ENCODE results near the gene USP48.

GRCh38 chr1:21752186-21752585, 30.8 kb downstream of the USP48 start:
- no peak for TF ChIP-seq EP300 (IDR thresholded peaks at IDR 0.05; ENCODE audit: borderline replicate concordance)
- TF ChIP-seq, protein P1, sequence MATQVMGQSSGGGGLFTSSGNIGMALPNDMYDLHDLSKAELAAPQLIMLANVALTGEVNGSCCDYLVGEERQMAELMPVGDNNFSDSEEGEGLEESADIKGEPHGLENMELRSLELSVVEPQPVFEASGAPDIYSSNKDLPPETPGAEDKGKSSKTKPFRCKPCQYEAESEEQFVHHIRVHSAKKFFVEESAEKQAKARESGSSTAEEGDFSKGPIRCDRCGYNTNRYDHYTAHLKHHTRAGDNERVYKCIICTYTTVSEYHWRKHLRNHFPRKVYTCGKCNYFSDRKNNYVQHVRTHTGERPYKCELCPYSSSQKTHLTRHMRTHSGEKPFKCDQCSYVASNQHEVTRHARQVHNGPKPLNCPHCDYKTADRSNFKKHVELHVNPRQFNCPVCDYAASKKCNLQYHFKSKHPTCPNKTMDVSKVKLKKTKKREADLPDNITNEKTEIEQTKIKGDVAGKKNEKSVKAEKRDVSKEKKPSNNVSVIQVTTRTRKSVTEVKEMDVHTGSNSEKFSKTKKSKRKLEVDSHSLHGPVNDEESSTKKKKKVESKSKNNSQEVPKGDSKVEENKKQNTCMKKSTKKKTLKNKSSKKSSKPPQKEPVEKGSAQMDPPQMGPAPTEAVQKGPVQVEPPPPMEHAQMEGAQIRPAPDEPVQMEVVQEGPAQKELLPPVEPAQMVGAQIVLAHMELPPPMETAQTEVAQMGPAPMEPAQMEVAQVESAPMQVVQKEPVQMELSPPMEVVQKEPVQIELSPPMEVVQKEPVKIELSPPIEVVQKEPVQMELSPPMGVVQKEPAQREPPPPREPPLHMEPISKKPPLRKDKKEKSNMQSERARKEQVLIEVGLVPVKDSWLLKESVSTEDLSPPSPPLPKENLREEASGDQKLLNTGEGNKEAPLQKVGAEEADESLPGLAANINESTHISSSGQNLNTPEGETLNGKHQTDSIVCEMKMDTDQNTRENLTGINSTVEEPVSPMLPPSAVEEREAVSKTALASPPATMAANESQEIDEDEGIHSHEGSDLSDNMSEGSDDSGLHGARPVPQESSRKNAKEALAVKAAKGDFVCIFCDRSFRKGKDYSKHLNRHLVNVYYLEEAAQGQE (IDR thresholded peaks at IDR 0.05; ENCODE audit: low read depth), result no peak
- no peak for TF ChIP-seq ZBTB7A (IDR thresholded peaks at IDR 0.05; ENCODE audit: low read depth)
- no peak for TF ChIP-seq CEBPB (IDR thresholded peaks at IDR 0.05)

All from Ishikawa (cell line).